GM12891 (cell line): ENCODE data around the gene TMCO4.
"Not testable (repeated sequence)": the region's sequence is repeated elsewhere in the genome, so short reads cannot be mapped to it uniquely, and the experiment has no call there.

Experiments
- DNase-seq: peaks from one replicate; pipeline ENCODE4 v3.0.0; 2011; ENCODE audit warnings: low spot score; ENCODE audit not compliant: insufficient read length
- FAIRE-seq: peaks from 2 replicates; lab custom pipeline; 2011; peaks lifted over from hg19 to GRCh38; lab: Jason Lieb, UNC
- PAX5 ChIP-seq: IDR thresholded peaks from 2 replicates; pipeline ENCODE4 v1.6.1; 2011; ENCODE audit warnings: low read length, moderate library complexity, mild to moderate bottlenecking; ENCODE audit not compliant: insufficient read depth, severe bottlenecking
- POLR2A ChIP-seq: IDR thresholded peaks from 2 replicates; pipeline ENCODE4 v1.6.1; 2011; ENCODE audit warnings: low read depth, low read length, control low read depth
- POLR2AphosphoS5 ChIP-seq: IDR thresholded peaks from 2 replicates; pipeline ENCODE4 v1.6.1; 2011; ENCODE audit warnings: low read depth, low read length, control low read depth
- POU2F2 ChIP-seq: IDR thresholded peaks from 2 replicates; pipeline ENCODE4 v1.6.1; 2011; ENCODE audit warnings: low read depth, mild to moderate bottlenecking, control low read depth, low read length, moderate library complexity
- SPI1 ChIP-seq: IDR thresholded peaks from 2 replicates; pipeline ENCODE4 v1.6.1; 2011; ENCODE audit warnings: low read depth, low read length, control low read depth
- TAF1 ChIP-seq: IDR thresholded peaks from 2 replicates; pipeline ENCODE4 v1.6.1; 2011; ENCODE audit warnings: low read depth, low read length, control low read depth

TMCO4 gene

DNA sequence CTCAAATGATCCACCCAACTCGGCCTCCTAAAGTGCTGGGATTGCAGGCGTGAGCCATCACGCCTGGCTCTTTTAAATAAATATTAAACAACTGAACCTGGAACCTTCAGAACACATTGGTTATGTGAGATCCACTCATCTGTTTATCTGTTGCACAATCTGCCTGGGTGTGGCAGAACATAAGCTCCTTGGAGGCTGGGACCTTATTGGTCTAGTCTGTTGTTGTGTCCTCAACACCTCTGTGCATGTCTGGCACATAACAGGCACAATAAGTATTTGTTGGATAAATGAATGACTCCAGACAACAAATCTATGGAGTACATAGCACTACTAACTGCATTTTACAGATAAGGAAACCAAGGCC is 159.7 kb downstream of the TMCO4 start:
- TF ChIP-seq POLR2A: no peak
- TF ChIP-seq PAX5: no peak
- TF ChIP-seq POLR2AphosphoS5: no peak
- no peak for TF ChIP-seq POU2F2
- no peak for TF ChIP-seq TAF1
- TF ChIP-seq SPI1: no peak
- no peak for FAIRE-seq
- DNase-seq: no peak

- FAIRE-seq, DNase-seq: not testable (repeated sequence)
These were observed 160.5 kb downstream of the TMCO4 start for GRCh38 chr1:19639228-19639627.

- TF ChIP-seq SPI1 (no peak), POLR2A (no peak), TAF1 (no peak), POU2F2 (no peak), PAX5 (no peak), POLR2AphosphoS5 (no peak)
- DNase-seq (no peak), FAIRE-seq (no peak)
These were observed 162.1 kb downstream of the TMCO4 start for GRCh38 chr1:19637606-19638005.

DNA sequence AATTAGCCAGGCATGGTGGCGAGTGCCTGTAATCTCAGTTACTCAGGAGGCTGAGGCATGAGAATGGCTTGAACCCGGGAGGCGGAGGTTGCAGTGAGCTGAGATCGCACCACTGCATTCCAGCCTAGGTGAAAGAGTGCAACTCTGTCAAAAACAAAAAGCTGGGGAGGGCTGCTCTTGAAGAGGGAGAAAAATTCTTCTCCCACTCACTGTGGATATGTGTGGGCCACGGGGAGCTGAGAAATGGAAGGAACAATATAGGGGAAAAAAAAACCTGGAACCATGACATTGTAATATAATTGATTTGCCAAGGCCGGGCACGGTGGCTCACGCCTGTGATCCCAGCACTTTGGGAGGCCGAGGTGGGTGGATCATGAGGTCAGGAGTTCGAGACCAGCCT is 163.0 kb downstream of the TMCO4 start:
- DNase-seq, FAIRE-seq: not testable (repeated sequence)

DNA sequence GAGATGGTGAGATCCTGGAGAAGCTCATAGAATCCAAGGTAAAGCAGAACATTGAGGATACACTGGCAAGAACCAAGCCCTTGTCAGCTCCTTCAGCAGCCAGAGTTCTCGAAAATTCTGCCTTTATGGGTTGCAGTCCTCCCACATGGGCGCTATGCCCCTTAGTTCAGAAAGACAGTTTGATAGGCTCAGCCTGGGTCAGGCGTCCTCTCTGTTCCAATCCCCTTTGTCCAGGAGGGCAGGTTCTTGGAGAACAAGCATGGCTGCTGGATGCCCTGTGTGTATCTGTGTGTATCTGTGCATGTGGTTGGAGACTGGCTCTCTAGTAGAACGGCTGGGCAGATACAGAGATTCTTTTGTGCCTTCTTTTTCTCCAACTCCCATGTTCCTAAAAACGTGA is 163.7 kb downstream of the TMCO4 start:
- no peak for FAIRE-seq

DNA sequence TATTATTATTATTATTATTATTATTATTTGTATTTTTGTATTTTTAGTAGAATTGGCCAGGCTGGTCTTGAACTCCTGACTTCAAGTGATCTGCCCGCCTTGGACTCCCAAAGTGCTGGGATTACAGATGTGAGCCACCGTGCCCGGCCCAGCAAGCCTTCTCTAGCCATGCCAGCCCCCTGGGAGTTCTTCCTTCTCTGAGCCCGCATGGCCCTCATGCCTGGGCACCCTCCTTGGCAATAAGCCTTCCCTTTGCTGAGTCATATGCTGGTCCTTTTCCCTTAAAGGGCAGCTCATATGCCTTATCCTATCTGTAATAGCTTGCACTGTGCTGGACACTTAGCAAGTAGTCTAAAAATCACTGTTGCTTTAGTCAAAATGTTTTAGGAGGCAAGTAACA is 164.1 kb downstream of the TMCO4 start:
- TF ChIP-seq POLR2A (no peak), POU2F2 (no peak), SPI1 (no peak), POLR2AphosphoS5 (no peak), TAF1 (no peak), PAX5 (no peak)
- DNase-seq: no peak
- no peak for FAIRE-seq

More for the DNA sequence above, 163.7 kb downstream of the TMCO4 start:
- DNase-seq: no peak
- no peak for TF ChIP-seq PAX5
- no peak for TF ChIP-seq POLR2AphosphoS5
- no peak for TF ChIP-seq TAF1
- no peak for TF ChIP-seq SPI1
- no peak for TF ChIP-seq POU2F2
- TF ChIP-seq POLR2A: no peak

- FAIRE-seq, DNase-seq: not testable (repeated sequence)
These were observed 164.7 kb downstream of the TMCO4 start for GRCh38 chr1:19635064-19635463.

DNA sequence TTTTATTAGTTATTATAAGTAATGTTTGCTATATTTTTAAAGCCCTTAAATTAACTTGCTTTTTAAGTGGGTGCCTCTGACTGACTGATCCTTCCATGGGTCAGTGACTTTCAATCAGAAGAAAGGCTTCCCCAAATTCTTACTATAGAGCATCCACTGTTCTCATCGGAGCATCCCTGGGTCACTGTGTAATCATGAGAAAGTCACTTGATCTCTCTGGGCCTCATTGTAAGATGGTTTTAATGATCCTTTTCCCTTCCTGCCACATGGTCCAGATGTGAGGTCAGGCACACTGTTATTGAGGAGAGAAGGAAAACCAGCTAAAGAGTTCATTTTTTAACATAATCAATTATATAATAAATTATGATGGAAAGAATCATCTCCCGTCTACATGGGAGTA is 166.6 kb downstream of the TMCO4 start:
- TF ChIP-seq POLR2AphosphoS5 (no peak), POU2F2 (no peak), PAX5 (no peak), SPI1 (no peak), POLR2A (no peak), TAF1 (no peak)
- FAIRE-seq: no peak
- no peak for DNase-seq
